Thyroid gland (tissue), 4 donors: ENCODE results near the gene HLA-DQA1. TPM values are rescaled to one million over a fixed set of nuclear protein-coding genes. Genes with fewer than 3 reads are reported as not detected.
"Not testable (repeated sequence)": the region's sequence is repeated elsewhere in the genome, so short reads cannot be mapped to it uniquely, and the experiment has no call there.

Experiments
- DNase-seq, 2 donors: peaks; one replicate each; pipeline ENCODE4 v3.0.0-alpha.2; 2019
- H3K27ac ChIP-seq, 3 donors: fragments of 200-600 bp; sonication (generic); 1 replicate in 2 of 3; 2 replicates in 1 of 3; pipeline ENCODE4 v1.5.1; 2016 to 2019; ENCODE audit warnings: mild to moderate bottlenecking in 1 of 3, moderate library complexity in 1 of 3
- H3K27me3 ChIP-seq: fragments of 200-600 bp; sonication (generic); one replicate; pipeline ENCODE4 v1.5.1; 2019
- H3K36me3 ChIP-seq, 2 donors: fragments of 200-600 bp; sonication (generic); one replicate each; pipeline ENCODE4 v1.5.1; 2016 to 2019
- H3K4me1 ChIP-seq, 2 donors: fragments of 200-600 bp; sonication (generic); one replicate each; pipeline ENCODE4 v1.5.1; 2017 to 2019
- H3K4me3 ChIP-seq, 3 donors: fragments of 200-600 bp; sonication (generic); replicated peaks in 1 of 3; 1 replicate in 2 of 3; 2 replicates in 1 of 3; pipeline ENCODE4 v1.5.1; 2016; ENCODE audit warnings: mild to moderate bottlenecking in 1 of 3
- H3K9me3 ChIP-seq: fragments of 200-600 bp; sonication (generic); one replicate; pipeline ENCODE4 v1.5.1; 2017
- POLR2A ChIP-seq, 2 donors: fragments of 450-650 bp; IDR thresholded peaks; one replicate each; pipeline ENCODE4 v1.6.1; 2017; ENCODE audit warnings: antibody characterized with exemption in 2 of 2, mild to moderate bottlenecking in 2 of 2, moderate library complexity in 1 of 2
- WGBS, 2 donors: methylation state at CpG; one replicate each; pipeline ENCODE4 v1.1.5; 2017; 5-methylcytosine and 5-hydroxymethylcytosine counted together
- intact Hi-C: fragments of 100-400 bp; cut with DNase I; formaldehyde crosslinking; loops from one replicate; pipeline ENCODE4 v1.15.1; 2023
- total RNA-seq, 4 donors: library from RNA; depleted of rRNA; stranded (reverse); fragments of >200 nt; gene quantifications; one replicate each; pipeline ENCODE4 v1.2.3, GENCODE V29; 2016
- TF ChIP-seq, protein P1 (sequence below), 6 experiments: fragments of 200-600 bp in 3 of 6; fragments of 450-650 bp in 3 of 6; sonication (generic) in 3 of 6; IDR thresholded peaks; one replicate each; pipeline ENCODE4 v1.5.1; 2016 to 2019; ENCODE audit warnings: antibody characterized with exemption in 6 of 6, mild to moderate bottlenecking in 2 of 6, inconsistent platforms in 1 of 6, moderate library complexity in 1 of 6

Gene HLA-DQA1
- total RNA-seq, 4 donors from 2014 or later: 1.7 to 19.6 (median 10.2) TPM

DNA sequence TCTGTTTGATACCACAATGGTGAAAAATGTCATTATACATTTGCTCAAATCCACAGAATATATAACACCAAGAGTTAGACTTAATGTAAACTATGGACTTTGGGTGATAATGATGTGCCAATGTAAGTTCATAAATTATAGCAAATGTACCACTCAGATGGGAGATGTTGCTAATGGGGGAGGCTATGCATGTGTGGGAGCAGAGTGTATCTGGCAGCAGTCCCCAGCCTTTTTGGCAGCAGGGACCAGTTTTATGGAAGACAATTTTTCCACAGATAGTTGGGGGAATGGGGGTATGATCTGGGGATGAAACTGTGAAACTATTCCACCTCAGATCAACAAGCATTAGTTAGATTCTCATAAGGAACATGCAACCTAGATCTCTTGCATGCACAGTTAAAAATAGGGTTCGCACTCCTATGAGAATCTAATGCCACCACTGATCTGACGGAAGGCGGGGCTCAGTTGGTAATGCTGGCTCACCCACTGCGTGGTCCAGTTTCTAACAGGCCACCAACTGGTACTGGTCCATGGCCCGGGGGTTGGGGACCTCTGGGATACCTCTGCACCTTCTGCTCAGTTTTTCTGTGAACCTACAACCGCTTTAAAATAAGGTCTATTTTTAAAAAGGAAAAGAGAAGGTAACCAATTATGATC lies 8.0 kb downstream of the HLA-DQA1 start:
- WGBS, 2 donors: 42 to 88% methylated on average over 5 to 6 of the region's 6 CpGs

DNA sequence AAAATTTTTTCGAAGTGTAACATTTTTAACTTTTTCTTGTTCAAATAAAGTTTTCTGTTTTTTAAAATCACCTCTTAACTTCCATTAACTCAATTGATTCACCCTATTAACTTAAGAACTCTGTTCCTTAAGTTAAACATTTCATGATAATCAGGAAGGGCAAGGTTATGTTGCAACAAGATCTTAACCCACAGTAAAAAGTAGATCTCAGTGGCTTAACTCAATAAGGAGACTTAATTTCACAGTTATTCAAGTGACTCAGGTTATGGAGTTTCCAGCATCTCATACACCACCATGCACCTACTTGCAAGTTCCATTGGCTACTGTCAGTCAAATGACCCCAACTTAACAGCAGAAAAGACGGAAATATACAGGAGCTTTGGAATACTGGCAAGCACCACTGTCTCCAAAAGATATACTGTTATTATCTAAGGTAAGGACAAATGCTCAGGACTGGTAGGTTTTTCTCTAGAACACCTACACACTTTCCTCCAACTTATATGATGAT lies 18.1 kb downstream of the HLA-DQA1 start:
- WGBS, 2 donors: 0 to 57% methylated on average over 2 of the region's 2 CpGs
- TF ChIP-seq, protein P1, sequence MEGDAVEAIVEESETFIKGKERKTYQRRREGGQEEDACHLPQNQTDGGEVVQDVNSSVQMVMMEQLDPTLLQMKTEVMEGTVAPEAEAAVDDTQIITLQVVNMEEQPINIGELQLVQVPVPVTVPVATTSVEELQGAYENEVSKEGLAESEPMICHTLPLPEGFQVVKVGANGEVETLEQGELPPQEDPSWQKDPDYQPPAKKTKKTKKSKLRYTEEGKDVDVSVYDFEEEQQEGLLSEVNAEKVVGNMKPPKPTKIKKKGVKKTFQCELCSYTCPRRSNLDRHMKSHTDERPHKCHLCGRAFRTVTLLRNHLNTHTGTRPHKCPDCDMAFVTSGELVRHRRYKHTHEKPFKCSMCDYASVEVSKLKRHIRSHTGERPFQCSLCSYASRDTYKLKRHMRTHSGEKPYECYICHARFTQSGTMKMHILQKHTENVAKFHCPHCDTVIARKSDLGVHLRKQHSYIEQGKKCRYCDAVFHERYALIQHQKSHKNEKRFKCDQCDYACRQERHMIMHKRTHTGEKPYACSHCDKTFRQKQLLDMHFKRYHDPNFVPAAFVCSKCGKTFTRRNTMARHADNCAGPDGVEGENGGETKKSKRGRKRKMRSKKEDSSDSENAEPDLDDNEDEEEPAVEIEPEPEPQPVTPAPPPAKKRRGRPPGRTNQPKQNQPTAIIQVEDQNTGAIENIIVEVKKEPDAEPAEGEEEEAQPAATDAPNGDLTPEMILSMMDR (IDR thresholded peaks at IDR 0.05): no peak
- no peak for TF ChIP-seq POLR2A (IDR thresholded peaks at IDR 0.05)
- Histone ChIP-seq H3K27me3 (no peaks in the 10 kb centered on the region), H3K9me3 (no peaks in the 10 kb centered on the region), H3K36me3 (no peaks in the 10 kb centered on the region), H3K4me1 (no peaks in the 10 kb centered on the region), H3K27ac (no peak overlapping the region), H3K4me3 (no peak overlapping the region)
- intact Hi-C loops: no loop called here
- no peak for DNase-seq

More for the DNA sequence above, 8.0 kb downstream of the HLA-DQA1 start:
- H3K36me3 ChIP-seq: no peaks in the 10 kb centered on the region
- no peak for TF ChIP-seq POLR2A (IDR thresholded peaks at IDR 0.05)
- TF ChIP-seq, protein P1 (IDR thresholded peaks at IDR 0.05): no peak
- H3K27ac ChIP-seq: no peak overlapping the region
- no peak overlapping the region for H3K4me3 ChIP-seq
- no peaks in the 10 kb centered on the region for H3K9me3 ChIP-seq
- H3K4me1 ChIP-seq: no peaks in the 10 kb centered on the region
- no peaks in the 10 kb centered on the region for H3K27me3 ChIP-seq
- intact Hi-C loops: loop anchor here (10.0 kb wide), 1 partner anchor 100 kb away; the partner anchor contains the start of gene HLA-DQA2
- no peak for DNase-seq

DNA sequence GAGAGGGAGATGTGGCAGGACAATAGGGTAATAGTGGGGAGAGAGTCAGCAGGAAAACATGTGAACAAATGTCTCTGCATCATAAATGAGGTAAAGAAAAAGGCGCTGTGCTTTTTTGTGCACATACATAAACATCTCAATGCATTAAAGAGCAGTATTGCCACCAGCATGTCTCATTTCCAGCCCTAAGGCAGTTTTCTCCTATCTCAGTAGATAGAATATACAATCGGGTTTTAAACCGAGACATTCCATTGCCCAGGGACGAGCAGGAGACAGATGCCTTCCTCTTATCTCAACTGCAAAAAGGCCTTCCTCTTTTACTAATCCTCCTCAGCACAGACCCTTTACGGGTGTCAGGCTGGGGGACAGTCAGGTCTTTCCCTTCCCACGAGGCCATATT lies 20.1 kb downstream of the HLA-DQA1 start:
- intact Hi-C loops, DNase-seq: not testable (repeated sequence)
- WGBS, 2 donors: 56% methylated on average over 6 of the region's 6 CpGs; no CpG with 5 or more reads in 1 of the 2 donors

DNA sequence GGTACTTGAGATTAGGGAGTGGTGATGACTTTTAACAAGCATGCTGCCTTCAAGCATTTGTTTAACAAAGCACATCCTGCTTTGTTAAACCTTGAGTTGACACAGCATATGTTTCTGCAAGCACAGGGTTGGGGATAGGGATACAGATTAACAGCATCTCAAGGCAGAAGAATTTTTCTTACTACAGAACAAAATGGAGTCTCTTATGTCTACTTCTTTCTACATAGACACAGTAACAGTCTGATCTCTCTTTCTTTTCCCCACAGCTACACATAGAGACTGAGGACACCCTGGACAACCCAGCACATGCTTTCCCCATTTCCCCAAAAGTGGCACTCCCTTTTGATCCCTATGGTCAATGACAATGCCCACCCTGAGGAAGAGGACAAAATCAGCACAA lies 20.6 kb downstream of the HLA-DQA1 start:
- H3K4me3 ChIP-seq, H3K27me3 ChIP-seq, H3K4me1 ChIP-seq, H3K36me3 ChIP-seq, H3K27ac ChIP-seq, DNase-seq, H3K9me3 ChIP-seq, intact Hi-C loops: not testable (repeated sequence)

More for the DNA sequence above, 20.1 kb downstream of the HLA-DQA1 start:
- H3K36me3 ChIP-seq, H3K27ac ChIP-seq, H3K4me1 ChIP-seq, H3K9me3 ChIP-seq, H3K4me3 ChIP-seq, H3K27me3 ChIP-seq: not testable (repeated sequence)

DNA sequence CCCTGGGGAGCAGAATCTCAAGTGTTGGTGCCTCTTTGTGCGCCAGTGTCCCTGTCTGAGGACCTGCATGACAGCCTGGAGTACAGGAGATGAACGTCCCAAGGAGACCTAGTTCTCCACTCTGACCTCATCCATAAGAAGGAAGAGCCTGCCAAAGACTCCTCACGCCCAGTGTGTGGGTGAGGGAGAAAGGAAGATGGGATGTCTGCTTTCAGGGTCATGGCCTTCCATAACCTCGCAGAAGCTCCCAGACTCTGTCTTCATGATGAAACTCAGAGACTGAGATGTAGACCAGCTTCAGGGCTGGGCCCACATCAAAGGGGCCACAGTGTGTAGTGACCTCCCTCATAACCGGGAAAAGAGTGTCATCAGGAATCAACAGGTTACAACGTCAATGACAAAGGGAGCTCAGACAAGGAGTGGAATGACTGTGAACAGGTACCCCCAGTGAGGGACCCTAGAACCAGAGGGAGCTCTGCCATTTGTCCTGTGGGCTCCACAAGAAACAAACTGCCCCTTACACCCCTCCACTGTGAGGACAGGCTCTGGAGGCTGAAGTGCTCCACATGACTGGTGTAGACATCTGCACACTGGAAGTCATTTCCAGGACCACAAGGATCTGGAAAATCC lies 21.2 kb downstream of the HLA-DQA1 start:
- intact Hi-C loops: no loop called here
- DNase-seq: no peak
- 58 to 92% methylated on average over 5 of the region's 6 CpGs for WGBS, 2 donors
- Histone ChIP-seq H3K27me3 (no peaks in the 10 kb centered on the region), H3K4me3 (no peak overlapping the region), H3K9me3 (no peaks in the 10 kb centered on the region), H3K4me1 (no peaks in the 10 kb centered on the region), H3K27ac (no peak overlapping the region), H3K36me3 (no peaks in the 10 kb centered on the region)
- TF ChIP-seq, protein P1 (IDR thresholded peaks at IDR 0.05): no peak
- TF ChIP-seq POLR2A (IDR thresholded peaks at IDR 0.05): no peak
